GM11168 (cell line): Measurements from ENCODE around the gene GABPB1.
"Not testable (repeated sequence)": the region's sequence is repeated elsewhere in the genome, so short reads cannot be mapped to it uniquely, and the experiment has no call there.

Experiments used
- in situ Hi-C: fragments of 300-500 bp; cut with MboI; formaldehyde crosslinking; loops from one replicate; pipeline ENCODE4 v1.12.0; 2022; ENCODE audit warnings: low sequenced_read_pairs; ENCODE audit not compliant: unreplicated experiment

GABPB1 gene

DNA sequence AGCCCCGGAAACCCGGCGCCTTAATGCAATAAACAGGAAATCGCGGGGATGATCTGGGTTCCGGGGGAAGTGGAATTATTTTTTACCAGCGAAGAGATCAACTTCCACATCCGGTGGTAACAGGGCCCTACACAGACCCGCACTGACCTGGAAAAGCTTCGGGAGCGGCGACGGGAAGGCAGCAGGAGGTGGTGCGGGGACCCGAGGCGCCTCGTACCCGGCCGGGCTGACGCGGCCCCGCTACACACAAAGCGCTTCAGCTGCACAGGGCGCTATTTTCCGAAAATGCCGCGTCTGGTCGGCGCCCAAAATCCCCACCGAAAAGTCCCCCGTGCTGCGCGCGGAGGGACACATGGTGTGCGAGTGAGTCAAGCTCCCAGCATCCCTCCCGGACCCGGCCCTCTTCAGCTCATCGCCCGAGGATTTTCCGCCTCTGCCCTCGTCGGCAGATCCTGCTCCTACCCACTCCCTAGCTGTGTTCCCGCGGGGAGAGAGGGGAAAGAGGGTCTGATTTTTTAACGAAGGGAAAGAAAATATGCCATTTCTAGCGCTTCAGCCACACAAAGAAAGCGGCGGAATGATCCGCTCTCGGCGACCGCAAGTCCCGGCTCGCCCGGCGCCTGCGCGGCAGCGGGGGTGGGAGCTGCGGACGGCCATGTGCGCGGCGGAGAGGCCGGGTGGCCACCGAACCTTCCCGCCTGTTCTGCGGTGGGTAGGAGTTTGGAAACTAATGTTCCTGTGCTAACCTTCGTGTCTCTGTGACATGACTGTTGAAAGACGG, at the start of gene GABPB1:
TSS of gene GABPB1 (minus strand) at position 361 of the 781 bp plus-strand sequence. CDS start 45,400 bp downstream, outside the sequence.
- in situ Hi-C loops, result no loop called here

DNA sequence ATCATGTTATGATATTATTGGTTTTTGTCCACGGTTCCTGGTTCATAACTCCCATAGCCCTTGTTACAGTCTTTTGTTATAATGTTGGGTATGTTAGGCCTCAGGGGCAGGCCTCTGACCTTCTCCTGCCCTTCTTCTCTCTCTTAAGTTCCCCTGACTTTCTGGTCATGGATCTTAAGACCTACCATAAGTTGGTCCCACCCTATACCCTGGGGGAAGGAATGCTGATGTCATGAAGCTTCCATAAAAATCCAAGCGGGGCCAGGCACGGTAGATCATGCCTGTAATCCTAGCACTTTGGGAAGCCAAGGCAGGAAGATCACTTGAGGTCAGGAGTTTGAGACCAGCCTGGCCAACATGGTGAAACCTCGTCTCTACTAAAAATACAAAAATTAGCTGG, 36.6 kb upstream of the GABPB1 start:
- in situ Hi-C loops, result not testable (repeated sequence)

DNA sequence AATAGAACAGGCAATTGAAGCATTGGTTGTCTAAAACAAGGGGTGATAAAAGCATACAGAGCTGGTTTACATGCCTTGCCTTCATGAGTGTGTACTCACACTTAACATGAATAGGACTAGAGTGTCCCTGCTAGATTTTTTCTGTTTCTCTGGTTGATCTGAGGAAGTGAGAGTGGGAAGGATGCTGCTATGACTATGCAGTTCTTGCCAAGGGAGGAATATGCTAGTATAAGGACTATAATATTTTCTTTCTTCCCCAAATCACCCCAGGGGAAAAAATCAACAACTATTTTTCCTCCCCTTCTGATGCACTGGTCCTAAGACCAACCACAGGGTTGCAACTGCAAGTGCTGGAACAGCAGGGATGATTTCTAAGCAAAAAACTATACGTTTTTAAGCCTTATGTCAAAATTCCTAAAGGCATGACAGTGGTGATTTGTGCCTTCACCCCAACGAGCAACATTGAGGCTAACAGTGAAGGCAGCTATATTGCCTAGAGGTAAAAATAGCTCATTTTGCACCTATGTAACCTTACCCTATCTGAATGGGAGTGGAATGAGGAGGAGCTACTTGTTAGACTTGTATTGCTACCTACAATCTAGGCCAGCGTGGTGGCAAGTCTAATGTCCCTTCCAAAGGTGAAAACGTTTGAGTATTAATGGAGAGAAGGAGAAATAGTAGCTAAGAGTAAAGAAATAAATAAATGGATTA, 35.7 kb upstream of the GABPB1 start:
- in situ Hi-C loops, result no loop called here

DNA sequence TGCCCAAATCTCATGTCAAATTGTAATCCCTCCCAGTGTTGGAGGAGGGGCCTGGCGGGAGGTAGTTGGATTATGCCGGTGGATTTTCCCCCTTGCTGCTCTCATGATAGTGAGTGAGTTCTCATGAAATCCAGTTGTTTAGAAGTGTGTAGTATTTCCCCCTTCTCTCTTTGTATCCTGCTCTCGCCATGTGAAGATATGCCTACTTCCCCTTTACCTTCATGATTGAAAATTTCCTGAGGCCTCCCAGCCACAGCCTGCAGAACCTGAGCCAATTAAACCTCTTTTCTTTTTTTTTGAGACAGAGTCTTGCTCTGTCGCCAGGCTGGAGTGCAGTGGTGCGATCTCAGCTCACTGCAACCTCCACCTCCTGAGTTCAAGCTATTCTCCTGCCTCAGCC, 27.4 kb upstream of the GABPB1 start:
- in situ Hi-C loops, result not testable (repeated sequence)

- in situ Hi-C loops, result no loop called here
Measured at GRCh38 chr15:50381438-50381837, 26.4 kb upstream of the GABPB1 start.

DNA sequence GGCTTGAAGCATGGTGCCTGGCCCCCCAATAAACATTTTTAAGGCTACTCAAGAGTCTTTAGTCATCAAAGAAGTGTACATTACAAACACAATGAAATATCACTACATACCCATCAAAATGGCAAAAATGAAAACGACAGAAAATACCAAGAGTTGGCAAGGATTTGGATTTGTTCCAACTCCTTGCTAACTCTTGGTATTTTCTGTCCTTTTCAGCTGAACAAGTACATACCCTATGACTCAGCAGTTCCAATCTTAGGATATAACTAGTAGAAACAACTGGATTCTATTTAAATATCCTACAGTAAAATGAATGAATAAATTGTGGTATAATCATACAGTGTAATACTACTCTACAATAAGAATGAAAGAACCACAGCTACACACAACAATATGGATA, 25.1 kb upstream of the GABPB1 start:
- in situ Hi-C loops, result no loop called here

- in situ Hi-C loops, result not testable (repeated sequence)
Measured at GRCh38 chr15:50379413-50379812, 24.4 kb upstream of the GABPB1 start.

DNA sequence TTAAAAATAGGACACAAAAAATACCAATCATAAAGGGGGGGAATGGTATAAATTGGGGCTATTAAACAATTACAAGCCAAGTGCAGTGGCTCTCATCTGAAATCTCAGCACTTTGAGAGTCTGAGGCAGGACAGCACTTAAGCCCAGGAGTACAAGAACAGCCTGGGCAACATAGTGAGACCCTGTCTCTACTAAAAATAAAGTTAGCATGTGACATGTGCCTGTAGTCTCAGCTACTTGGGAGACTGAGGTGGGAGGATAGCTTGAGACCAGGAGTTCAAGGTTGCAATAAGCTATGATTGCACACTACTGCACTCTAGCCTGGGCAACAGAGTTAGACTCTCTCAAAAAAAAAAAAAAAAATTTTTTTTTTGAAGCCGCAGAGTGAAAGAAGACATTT, 23.8 kb upstream of the GABPB1 start:
- in situ Hi-C loops, result no loop called here

DNA sequence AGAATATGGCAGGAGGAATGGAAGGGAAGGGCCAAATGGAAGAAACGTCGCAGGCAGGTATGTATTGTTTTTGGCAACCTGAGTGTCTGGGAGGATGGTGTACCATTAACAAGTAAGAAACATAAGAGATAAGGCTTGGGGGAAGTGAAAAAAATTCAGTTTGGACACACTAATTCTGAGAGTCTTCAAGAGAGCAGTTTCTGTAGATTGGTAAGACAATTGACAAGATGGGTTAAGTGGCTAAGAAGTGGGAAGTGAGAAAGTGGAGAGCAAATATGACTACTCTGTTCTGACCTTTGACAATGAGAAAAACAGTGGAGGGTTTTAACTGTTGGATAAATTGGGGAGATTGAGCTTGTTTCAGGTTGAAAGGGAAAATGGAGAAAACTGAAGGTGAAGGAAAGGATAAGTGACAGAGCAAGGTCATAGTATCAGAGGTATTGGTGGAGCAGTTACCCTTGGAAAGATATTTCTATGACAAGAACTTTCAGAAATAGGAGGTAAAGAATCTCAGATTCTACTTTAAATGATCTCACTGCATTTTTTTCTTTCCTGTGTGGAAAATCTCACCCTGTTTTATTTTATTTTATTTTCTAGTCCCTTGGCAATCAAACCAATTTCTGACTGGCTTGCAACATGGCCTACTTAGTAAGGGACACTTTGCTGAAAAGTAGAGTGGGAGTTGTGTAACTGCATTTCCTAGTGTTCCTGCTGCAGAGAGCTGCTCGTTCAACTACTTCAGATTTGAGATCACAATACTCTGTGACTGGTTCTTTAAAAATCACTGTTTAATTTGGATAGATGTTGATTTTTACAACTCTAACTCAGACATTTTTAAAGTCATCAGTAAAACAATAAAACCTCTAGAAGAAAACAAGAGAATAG, 23.1 kb upstream of the GABPB1 start:
- in situ Hi-C loops, result no loop called here

- in situ Hi-C loops, result not testable (repeated sequence)
Measured at GRCh38 chr15:50369564-50369963, 14.6 kb upstream of the GABPB1 start.

GRCh38 chr15:50365971-50366370, 11.0 kb upstream of the GABPB1 start:
- in situ Hi-C loops, result no loop called here

DNA sequence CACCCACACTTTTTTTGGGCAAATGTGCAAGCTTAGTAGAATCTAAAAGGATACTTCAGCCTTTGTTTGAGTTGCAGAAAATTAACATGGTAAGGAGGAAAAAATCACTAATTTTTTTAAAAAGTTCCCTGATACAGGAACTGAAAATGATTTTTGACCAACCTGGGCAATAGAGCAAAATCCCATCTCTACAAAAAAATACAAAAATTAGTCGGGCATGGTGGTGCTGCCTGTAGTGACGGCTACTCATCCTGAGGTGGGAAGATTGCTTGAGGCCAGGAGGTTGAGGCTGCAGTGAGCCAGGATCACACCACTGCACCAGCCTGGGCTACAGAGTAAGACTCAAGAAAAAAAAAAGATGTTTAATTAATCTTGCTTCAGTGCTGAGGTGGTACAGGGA, 10.6 kb upstream of the GABPB1 start:
- in situ Hi-C loops, result no loop called here

DNA sequence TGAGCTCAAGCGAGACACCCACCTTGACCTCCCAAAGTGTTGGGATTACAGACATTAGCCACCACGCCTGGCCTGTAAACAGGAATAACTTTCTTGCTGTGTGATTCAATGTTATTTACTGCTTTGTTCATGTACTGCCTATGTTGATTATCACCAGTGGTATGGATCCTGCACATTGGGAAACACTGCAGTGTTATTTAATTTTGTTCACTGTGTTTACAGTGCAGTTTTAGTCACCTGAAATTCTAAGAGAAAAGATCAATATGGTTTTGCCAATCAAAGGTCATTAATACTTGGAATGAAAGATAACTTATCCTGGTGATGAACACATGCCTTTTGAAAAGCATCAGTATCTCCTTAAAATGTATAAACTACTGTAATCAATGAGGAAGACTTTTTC, 8.6 kb upstream of the GABPB1 start:
- in situ Hi-C loops, result no loop called here

DNA sequence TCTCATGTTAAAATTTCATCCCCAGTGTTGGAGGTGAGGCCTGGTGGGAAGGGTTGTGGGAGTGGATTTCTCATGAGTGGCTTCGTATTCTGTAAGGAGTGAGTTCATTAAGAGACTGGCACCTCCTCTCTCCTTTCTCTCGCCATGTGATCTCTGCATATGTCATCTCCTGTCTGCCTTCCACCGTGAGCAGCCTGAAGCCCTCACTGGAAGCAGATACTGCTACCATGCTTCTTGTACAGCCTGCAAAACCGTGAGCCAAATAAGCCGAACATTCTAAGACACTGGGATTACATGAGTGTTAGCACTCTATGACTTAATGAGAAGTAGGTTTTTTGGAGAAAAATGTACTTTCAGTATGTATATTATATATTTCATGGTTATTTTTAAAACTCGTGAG, 6.8 kb upstream of the GABPB1 start:
- in situ Hi-C loops, result no loop called here

GRCh38 chr15:50358845-50359244, 3.8 kb upstream of the GABPB1 start:
- in situ Hi-C loops, result no loop called here

DNA sequence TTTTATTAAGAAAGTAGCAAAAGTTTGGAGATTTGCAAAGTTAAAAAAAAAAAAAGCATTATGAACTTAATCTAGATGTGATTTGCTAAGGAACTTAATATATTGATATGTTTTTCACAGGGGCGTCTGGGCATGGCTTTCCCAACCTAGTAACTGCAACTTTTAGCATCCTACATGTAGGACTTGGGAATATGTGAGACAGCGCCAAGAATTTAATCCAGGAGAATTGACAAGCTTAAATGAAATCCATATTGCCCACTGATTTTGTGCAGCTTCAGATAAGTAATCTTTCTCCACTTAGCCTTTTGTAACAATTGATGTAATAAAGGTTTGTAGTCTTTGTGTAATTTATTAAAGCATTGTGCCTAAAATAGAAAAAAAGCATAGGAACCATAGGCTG, 982 bp upstream of the GABPB1 start:
- in situ Hi-C loops, result no loop called here

DNA sequence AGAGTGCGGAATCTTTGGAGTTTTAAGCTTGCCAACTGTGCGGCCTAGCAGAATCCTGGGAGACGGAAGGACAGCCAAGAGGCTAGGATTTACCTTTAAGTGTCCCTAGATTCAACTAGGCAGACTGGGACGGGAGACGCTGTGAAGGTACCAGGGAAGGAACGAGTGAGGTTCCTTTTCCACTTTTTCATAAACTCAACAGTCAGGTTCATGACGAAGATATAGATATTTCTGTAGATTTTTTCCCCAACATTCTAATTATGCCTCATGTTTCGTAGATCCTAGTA, 564 bp upstream of the GABPB1 start:
- in situ Hi-C loops, result no loop called here

DNA sequence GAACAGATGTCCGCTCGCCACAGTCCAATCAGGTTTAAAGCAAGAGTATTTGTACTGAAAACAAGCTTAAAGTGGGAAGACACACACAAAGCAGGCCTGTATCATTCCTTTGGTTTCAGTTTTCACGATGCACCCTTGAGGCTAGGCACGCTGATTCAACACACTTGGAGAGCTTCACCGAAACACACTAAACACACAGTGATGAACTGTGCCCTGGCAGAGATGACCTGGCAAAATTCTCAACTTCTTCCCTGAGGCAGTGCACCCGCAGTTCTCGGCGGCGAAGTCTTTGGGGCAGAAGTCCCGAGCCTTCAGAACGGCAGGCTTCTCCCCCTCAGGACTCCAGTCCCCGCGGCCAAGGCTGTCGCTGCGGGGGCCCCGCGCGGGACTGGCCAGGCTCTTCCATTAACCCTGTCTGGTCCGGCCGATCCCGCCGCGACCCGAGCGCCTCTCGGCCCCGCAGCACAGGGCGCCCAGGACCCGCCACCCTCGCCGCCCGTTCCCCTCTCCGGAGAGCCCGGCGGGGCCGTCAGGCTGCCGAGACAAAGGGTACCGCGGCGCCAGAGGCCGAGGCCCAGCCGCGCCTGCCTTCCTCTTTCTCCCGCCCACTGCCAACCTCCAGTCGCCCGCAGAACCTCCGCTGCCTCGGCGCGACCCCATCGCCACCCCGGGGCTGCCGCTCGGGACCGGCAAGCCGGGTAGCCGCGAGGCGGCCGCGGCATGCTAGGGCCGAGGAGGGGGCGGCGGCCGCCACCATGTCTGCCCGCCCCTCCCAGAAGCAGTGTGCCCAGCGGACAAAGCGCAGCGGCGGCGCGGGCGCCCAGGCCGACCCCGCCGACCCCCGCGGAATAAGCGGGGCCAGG, 792 bp downstream of the GABPB1 start:
- in situ Hi-C loops, result no loop called here

DNA sequence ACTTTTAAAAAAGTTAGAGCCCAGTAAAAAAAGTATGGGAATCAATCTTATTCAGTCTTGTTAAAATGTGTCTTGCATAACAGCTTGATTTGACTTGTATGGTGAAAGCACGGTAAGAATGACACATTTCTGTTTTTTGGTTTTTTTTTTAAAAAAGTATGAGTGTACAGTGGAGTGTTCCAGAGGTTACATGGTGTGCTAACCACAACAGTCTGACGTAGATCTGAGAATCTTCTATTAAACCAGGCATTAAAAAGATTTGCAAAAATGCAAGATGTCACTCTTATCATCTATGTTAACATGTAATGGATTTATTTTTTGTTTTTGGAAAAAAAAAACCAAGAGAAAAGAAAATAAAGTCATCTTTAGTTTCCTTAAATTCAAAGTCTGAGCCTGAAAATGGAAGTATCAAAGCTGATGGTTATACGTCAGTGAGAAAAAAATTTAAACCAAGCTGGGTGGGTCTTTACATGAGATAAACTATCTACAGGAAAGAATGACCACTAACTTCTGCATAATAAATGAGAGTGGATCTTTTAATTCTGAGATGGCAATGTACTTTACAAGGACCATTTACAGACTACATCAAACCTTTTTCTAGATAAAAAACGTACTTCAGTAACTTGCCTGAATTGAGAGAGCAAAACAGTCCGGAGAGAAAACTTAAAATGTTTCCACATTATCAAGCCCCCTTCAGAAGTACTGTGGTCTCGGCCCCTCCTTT, 1.6 kb downstream of the GABPB1 start:
- in situ Hi-C loops, result no loop called here
